NCI-H1417 (cell line): Measurements from ENCODE around the gene GPR89B.
"Not testable (repeated sequence)": the region's sequence is repeated elsewhere in the genome, so short reads cannot be mapped to it uniquely, and the experiment has no call there.

Source experiments
- DNase-seq, 3 experiments: peaks; one replicate each; lab custom pipeline; 2025; lab: John Stamatoyannopoulos, UW

GPR89B gene

DNA sequence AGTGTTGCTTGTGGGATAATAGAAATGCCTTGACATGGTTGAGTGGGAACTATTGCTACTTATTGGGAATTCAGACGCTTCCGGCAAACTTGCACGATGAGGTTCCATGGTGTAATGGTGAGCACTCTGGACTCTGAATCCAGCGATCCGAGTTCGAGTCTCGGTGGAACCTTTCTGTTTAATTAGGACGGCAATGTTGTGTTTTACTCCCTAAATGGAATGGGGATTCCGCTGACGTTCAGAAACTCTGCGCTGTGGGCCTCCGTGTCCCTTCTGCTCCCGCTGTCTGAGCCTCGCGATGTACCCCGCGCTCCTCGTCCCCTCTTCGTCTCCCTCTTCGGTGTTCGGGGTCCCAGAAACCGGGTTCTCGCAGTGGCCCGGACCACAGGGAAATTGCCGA lies 104.5 kb downstream of the GPR89B start:
- DNase-seq, result not testable (repeated sequence)

DNA sequence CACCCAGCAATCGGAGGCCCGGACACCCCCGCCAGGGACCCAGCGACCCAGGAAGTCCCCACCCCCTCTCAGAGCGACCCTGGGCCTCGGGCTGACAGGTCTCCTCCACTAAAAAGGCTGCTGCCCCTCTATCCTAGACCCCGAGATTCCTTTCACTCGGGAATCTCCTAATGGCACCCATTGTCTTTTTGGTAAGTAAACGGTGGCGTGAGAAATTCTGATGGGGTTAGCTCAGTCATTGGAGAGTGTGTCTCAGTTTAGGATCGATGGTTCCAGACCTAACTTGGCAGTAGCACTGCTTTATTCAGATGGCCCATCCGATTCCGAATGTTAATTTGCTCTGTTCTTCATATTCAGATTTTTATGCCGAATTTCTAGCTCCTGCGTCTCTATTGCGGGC lies 104.9 kb downstream of the GPR89B start:
- not testable (repeated sequence) for DNase-seq

DNA sequence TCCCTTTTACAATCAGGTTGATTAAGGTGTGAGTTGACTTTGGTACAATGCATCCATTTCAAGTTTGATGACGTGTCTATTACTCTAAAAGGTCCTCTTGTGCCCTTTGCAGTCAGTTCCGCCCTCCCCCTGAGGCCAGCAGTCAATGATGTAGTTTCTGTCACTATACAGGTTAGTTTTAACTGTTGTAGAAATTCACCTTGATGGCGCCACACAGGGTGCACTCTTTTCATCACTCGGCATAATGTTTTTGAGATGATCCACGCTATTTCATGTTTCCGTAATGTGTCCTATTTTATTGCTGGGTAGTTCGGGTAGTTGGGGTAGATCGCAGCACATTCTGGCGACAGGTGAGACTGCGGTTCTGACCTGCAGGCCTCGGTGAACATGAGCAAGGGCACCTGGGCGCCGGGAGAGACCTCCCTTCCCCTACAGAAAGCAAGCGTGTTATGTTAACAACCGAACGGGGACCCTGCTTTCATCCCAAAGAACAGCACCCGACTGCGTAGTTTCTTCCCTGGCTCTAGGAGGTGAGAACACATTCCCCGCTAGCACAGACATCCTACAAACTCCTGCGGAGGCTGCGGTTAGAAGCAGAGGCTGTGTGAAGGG lies 109.7 kb downstream of the GPR89B start:
- DNase-seq, result not testable (repeated sequence)

GRCh38 chr1:148038462-148039333 lies 110.5 kb downstream of the GPR89B start:
- DNase-seq, result peak; percentile 76 to 87 (median 86)
